Measurements from ENCODE around the gene PARP1.

Gene PARP1

GRCh38 chr1:226407497-226408284, at the start of gene PARP1:
TSS of gene PARP1 (minus strand) at chr1:226408093. CDS start at chr1:226407929, 164 bp downstream.
- TF ChIP-seq GATA3 (IDR thresholded peaks at IDR 0.05; ENCODE audit: low read depth, low read length) (no peak), GATA2 (IDR thresholded peaks at IDR 0.05; ENCODE audit: low read depth, low read length) (no peak)

DNA sequence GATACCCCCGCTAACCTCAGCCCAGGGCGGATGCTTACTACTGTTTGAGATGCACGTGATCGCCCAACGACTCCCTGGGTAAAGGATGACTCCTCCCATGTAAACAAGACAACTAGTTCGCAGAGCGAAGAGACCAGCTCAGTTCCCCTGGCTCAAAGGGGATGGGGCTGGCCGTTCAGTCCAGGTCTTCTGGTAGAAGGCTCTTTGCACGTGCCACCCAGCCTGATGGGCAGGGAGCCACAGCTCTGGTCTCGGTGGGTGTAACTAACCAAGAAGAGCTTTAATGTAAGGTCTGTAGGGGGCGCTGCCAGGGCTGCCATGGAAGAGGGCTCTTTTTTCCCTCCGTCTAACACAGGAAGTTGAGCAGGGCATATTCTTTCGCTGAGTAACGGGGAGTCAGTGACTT, 49.4 kb upstream of the PARP1 start:
- TF ChIP-seq GATA2 (IDR thresholded peaks at IDR 0.05; ENCODE audit: low read depth, low read length) (no peak), GATA3 (IDR thresholded peaks at IDR 0.05; ENCODE audit: low read depth, low read length) (no peak)

- TF ChIP-seq GATA3 (IDR thresholded peaks at IDR 0.05; ENCODE audit: low read depth, low read length) (no peak), GATA2 (IDR thresholded peaks at IDR 0.05; ENCODE audit: low read depth, low read length) (no peak)
Observed at GRCh38 chr1:226455843-226456242, 48.0 kb upstream of the PARP1 start.

- no peak for TF ChIP-seq GATA3 (IDR thresholded peaks at IDR 0.05; ENCODE audit: low read depth, low read length)
- no peak for TF ChIP-seq GATA2 (IDR thresholded peaks at IDR 0.05; ENCODE audit: low read depth, low read length)
Observed at GRCh38 chr1:226454349-226454748, 46.5 kb upstream of the PARP1 start.

DNA sequence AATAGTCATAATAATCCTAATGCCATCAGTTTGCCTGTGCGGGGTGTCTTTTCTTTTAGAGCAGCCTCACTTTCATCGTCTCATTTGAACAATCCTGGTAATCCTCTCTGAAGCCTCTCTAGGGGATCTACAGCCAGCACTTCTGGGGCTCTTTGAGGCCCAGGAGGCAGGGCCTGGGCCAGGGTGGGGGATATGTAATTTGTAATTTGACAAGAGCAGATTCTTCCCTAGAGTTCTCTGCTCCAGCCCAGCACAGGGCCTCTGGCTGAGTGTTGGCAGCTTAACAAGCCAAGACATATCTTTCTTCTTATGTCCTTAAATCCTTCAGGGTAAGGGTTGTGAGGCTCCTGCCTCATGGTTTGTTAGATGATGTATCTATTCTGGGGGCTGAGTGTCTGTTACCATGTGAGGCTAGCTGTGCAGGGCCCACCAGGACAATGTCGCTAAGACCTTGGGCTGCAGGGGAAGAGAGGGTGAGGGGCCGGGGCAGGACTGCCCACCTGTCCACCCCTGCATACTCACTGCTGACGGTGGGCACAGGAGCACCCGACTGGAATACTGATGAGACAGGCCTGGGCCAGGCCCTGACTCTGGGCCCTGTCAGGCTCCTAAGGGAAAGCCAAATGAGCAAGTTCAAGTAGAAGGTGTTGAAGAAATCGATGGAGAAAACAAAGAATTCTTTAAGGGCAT, 45.3 kb upstream of the PARP1 start:
- TF ChIP-seq GATA2 (IDR thresholded peaks at IDR 0.05; ENCODE audit: low read depth, low read length) (no peak), GATA3 (IDR thresholded peaks at IDR 0.05; ENCODE audit: low read depth, low read length) (no peak)

- TF ChIP-seq GATA3 (IDR thresholded peaks at IDR 0.05; ENCODE audit: low read depth, low read length), result no peak
- TF ChIP-seq GATA2 (IDR thresholded peaks at IDR 0.05; ENCODE audit: low read depth, low read length), result no peak
Observed at GRCh38 chr1:226450688-226451087, 42.8 kb upstream of the PARP1 start.

DNA sequence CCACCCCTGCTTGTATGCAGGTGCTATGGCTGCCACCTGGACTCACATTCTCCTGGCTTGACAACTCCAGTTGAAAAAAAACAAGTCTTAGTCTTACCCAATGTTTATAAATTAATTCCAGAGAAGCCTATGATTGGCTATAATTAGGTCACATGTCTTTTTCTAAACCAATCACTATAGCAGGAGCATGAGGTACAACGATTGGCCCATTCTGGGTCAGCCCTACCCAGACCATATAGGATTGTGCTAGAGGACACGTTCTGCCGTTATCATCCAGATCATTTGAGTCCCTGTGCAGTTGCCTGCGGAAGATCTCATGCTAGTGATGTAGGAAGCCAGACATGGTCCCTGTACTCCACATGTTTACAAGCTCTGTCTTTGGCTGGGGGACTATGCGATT, 41.9 kb upstream of the PARP1 start:
- TF ChIP-seq GATA2 (IDR thresholded peaks at IDR 0.05; ENCODE audit: low read depth, low read length) (no peak), GATA3 (IDR thresholded peaks at IDR 0.05; ENCODE audit: low read depth, low read length) (no peak)

DNA sequence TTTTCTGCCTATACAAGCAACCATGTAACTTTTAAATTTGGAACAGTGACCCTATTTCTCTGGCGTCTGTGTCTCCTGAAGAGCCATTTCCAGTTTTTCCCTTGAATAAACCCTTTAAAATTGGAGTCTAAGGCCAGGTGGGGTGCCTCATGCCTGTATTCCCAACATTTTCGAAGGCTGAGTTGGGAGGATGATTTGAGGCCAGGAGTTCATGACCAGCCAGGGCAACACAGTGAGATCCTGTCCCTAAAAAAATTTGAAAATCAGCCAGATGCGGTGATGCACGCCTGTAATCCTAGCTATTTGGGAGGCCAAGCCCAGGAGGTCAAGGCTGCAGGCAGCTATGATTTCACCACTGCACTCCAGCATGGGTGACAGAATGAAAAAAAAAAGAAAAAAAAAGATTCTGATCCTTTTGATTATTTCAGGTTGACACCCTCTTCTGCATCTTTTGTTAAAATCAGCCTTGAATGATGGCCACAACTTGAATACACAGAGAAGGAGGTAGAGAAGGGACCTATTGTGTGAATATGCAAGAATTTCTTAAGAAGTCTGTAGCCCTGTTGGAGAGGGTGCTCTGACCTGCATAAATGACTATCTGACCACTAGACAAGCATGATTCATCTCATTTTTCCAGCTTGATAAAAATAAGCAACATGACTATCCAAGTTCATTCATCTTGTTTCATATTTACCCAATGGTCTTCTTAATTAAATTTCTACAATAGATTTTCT, 40.2 kb upstream of the PARP1 start:
- TF ChIP-seq GATA3 (IDR thresholded peaks at IDR 0.05; ENCODE audit: low read depth, low read length) (no peak), GATA2 (IDR thresholded peaks at IDR 0.05; ENCODE audit: low read depth, low read length) (no peak)

- TF ChIP-seq GATA3 (IDR thresholded peaks at IDR 0.05; ENCODE audit: low read depth, low read length) (no peak), GATA2 (IDR thresholded peaks at IDR 0.05; ENCODE audit: low read depth, low read length) (no peak)
Observed at GRCh38 chr1:226446094-226446493, 38.2 kb upstream of the PARP1 start.

- TF ChIP-seq GATA3 (IDR thresholded peaks at IDR 0.05; ENCODE audit: low read depth, low read length) (no peak), GATA2 (IDR thresholded peaks at IDR 0.05; ENCODE audit: low read depth, low read length) (no peak)
Observed at GRCh38 chr1:226444901-226445300, 37.0 kb upstream of the PARP1 start.

DNA sequence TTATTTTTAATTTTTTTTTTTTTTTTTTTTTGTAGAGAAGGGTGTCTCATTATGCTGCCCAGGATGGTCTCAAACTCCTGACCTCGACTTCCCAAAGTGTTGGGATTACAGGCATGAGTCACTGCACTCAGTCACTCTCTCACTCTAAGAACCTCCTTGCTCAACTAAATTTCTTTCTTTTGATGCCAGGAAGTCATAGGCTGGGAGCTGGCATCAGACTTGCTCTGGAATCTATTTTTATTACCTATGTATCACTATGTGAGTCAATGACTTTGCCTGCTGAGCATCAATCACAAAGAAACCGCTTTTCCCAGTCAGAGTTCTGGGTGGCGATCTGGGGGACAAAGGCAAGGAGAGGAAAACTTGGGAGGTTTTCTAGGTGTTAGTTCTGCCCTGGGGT, 35.5 kb upstream of the PARP1 start:
- no peak for TF ChIP-seq GATA3 (IDR thresholded peaks at IDR 0.05; ENCODE audit: low read depth, low read length)
- no peak for TF ChIP-seq GATA2 (IDR thresholded peaks at IDR 0.05; ENCODE audit: low read depth, low read length)

DNA sequence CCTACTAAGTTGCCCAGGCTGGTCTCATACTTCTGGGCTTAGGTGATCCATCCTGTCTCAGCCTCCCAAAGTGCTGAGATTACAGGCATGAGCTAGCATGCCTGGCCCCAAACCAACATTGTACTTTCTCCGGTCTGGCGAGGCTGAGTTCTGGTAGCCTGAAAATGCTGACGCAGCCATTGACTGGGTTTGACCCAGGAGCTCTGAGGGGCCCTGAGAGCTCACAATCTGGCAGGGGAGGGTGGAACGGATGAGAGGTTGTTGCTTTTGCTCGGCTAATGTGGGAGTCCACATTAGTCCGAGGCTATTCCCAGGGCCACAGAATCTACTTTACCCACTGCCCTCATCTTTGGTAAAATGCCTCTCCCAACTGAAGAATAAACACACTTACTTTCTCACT, 35.1 kb upstream of the PARP1 start:
- TF ChIP-seq GATA2 (IDR thresholded peaks at IDR 0.05; ENCODE audit: low read depth, low read length) (no peak), GATA3 (IDR thresholded peaks at IDR 0.05; ENCODE audit: low read depth, low read length) (no peak)

DNA sequence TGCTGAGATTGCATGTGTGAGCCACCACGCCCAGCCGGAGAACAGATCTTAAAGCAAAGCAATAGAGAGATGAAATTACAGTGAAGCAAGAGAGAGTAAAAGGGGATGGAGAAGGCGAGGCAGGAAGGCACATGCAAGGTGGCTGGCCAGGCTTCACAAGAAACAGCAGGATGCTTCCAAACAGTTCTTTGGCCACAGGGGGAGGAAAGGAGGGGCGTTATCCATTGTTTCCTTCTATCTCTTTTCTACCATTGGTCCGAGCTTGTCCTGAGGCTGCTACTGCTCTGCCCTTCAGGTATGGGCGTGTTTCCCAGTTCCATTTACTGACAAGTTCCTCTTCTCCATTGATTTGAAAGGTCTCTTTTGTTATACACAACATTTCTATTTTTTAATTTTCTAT, 33.7 kb upstream of the PARP1 start:
- no peak for TF ChIP-seq GATA3 (IDR thresholded peaks at IDR 0.05; ENCODE audit: low read depth, low read length)
- no peak for TF ChIP-seq GATA2 (IDR thresholded peaks at IDR 0.05; ENCODE audit: low read depth, low read length)

DNA sequence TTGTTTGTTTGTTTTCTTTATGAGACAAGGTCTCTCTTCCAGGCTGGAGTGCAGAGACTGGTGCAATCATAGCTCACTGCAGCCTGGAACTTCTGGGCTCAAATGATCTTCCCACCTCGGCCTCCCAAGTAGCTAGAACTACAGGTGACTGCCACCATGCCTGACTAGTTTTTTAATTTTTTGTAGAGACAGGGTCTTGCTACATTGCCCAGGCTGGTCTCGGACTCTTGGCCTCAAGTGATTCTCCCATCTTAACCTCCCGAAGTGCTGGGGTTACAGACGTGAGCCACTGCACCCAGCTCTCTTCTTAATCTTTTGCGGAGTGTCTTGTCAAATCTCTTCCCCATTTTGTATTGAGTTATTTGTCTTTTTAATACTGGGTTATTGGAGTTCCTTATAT, 32.6 kb upstream of the PARP1 start:
- no peak for TF ChIP-seq GATA2 (IDR thresholded peaks at IDR 0.05; ENCODE audit: low read depth, low read length)
- TF ChIP-seq GATA3 (IDR thresholded peaks at IDR 0.05; ENCODE audit: low read depth, low read length), result no peak

Measured in SH-SY5Y (cell line).